ENCODE measurements around the gene NABP2.
"Not testable (repeated sequence)": the region's sequence is repeated elsewhere in the genome, so short reads cannot be mapped to it uniquely, and the experiment has no call there.

- TF ChIP-seq EZH2 (IDR thresholded peaks at IDR 0.05; ENCODE audit: insufficient read depth, poor library complexity, severe bottlenecking); EZH2phosphoT487 (IDR thresholded peaks at IDR 0.05; ENCODE audit: insufficient read depth, low read depth): not testable (repeated sequence)
Measured at GRCh38 chr12:56272468-56272867, 48.3 kb downstream of the NABP2 start.
